Loucy (cell line): ENCODE results near the gene PPIF.

Source experiments
- H2AFZ ChIP-seq: fragments of 200-600 bp; sonication (generic); 2 replicates; pipeline ENCODE4 v1.6.0; 2016; ENCODE audit warnings: antibody characterized with exemption, mild to moderate bottlenecking, low read length, moderate library complexity
- H3F3A ChIP-seq: fragments of 200-600 bp; 2 replicates; pipeline ENCODE4 v1.6.0; 2016; ENCODE audit warnings: antibody characterized with exemption, low read depth, mild to moderate bottlenecking
- H3K27me3 ChIP-seq: fragments of 200-600 bp; sonication (generic); 2 replicates; pipeline ENCODE4 v1.6.1; 2014; ENCODE audit warnings: low read length, mild to moderate bottlenecking; ENCODE audit not compliant: insufficient read depth, poor library complexity, severe bottlenecking
- H3K36me3 ChIP-seq: fragments of 200-600 bp; sonication (generic); 2 replicates; pipeline ENCODE4 v1.6.1; 2016; ENCODE audit warnings: low read length; ENCODE audit not compliant: insufficient read depth
- H3K4me1 ChIP-seq: fragments of 200-600 bp; sonication (generic); 2 replicates; pipeline ENCODE4 v1.5.1; 2014; ENCODE audit warnings: low read length, mild to moderate bottlenecking; ENCODE audit not compliant: insufficient read depth, poor library complexity, severe bottlenecking
- H3K4me2 ChIP-seq: fragments of 200-600 bp; sonication (generic); 2 replicates; pipeline ENCODE4 v1.6.0; 2014; ENCODE audit warnings: antibody characterized with exemption, low read length, low read depth, mild to moderate bottlenecking; ENCODE audit not compliant: poor library complexity, severe bottlenecking
- H3K4me3 ChIP-seq: fragments of 200-600 bp; sonication (generic); 2 replicates; pipeline ENCODE4 v1.5.1; 2014; ENCODE audit warnings: low read length, mild to moderate bottlenecking, mixed read lengths; ENCODE audit not compliant: poor library complexity, severe bottlenecking
- H3K79me2 ChIP-seq: fragments of 200-600 bp; sonication (generic); 2 replicates; pipeline ENCODE4 v1.6.1; 2014; ENCODE audit warnings: low read length; ENCODE audit not compliant: insufficient read depth
- H3K9ac ChIP-seq: fragments of 200-600 bp; sonication (generic); 2 replicates; pipeline ENCODE4 v1.6.0; 2014; ENCODE audit warnings: mild to moderate bottlenecking, low read depth, low read length, moderate library complexity; ENCODE audit not compliant: poor library complexity, severe bottlenecking
- H3K9me2 ChIP-seq: fragments of 200-600 bp; sonication (generic); replicated peaks from 2 replicates; pipeline ENCODE4 v1.6.1; 2016; ENCODE audit warnings: low read depth, low read length, mixed read lengths
- H3K9me3 ChIP-seq: fragments of 200-600 bp; sonication (generic); 2 replicates; pipeline ENCODE4 v1.6.1; 2014; ENCODE audit warnings: mild to moderate bottlenecking, antibody characterized with exemption, low read length, low read depth; ENCODE audit not compliant: insufficient read depth
- H4K20me1 ChIP-seq: fragments of 200-600 bp; sonication (generic); 2 replicates; pipeline ENCODE4 v1.6.0; 2014; ENCODE audit warnings: antibody characterized with exemption, low read length, mild to moderate bottlenecking; ENCODE audit not compliant: insufficient read depth, poor library complexity, severe bottlenecking
- EZH2phosphoT487 ChIP-seq: fragments of 200-600 bp; IDR thresholded peaks from 2 replicates; pipeline ENCODE4 v1.6.1; 2018; ENCODE audit warnings: antibody characterized with exemption, mild to moderate bottlenecking, moderate library complexity, borderline replicate concordance
- TF ChIP-seq, protein P1 (sequence below): fragments of 200-600 bp; sonication (generic); conservative IDR thresholded peaks from 2 replicates; pipeline ENCODE4 v1.5.1; 2014; ENCODE audit warnings: mild to moderate bottlenecking, antibody characterized with exemption, low read length

The PPIF gene

GRCh38 chr10:79311581-79312407 is 35.5 kb upstream of the PPIF start:
- Histone ChIP-seq H3K9me3 (no peaks in the 10 kb centered on the region), H3F3A (no peaks in the 10 kb centered on the region; the same call in 1 of the 2 replicates), H3K4me1 (peaks cover 13% of the 10 kb centered on the region), H3K4me3 (no peak overlapping the region), H3K36me3 (peaks cover 63% of the 10 kb centered on the region; the same call in 1 of the 2 replicates), H3K9me2 (no peaks in the 10 kb centered on the region), H3K4me2 (no peak overlapping the region), H2AFZ (no peak overlapping the region), H3K9ac (no peak overlapping the region), H3K79me2 (no peaks in the 10 kb centered on the region), H3K27me3 (no peaks in the 10 kb centered on the region), H4K20me1 (no peaks in the 10 kb centered on the region)
- TF ChIP-seq, protein P1, sequence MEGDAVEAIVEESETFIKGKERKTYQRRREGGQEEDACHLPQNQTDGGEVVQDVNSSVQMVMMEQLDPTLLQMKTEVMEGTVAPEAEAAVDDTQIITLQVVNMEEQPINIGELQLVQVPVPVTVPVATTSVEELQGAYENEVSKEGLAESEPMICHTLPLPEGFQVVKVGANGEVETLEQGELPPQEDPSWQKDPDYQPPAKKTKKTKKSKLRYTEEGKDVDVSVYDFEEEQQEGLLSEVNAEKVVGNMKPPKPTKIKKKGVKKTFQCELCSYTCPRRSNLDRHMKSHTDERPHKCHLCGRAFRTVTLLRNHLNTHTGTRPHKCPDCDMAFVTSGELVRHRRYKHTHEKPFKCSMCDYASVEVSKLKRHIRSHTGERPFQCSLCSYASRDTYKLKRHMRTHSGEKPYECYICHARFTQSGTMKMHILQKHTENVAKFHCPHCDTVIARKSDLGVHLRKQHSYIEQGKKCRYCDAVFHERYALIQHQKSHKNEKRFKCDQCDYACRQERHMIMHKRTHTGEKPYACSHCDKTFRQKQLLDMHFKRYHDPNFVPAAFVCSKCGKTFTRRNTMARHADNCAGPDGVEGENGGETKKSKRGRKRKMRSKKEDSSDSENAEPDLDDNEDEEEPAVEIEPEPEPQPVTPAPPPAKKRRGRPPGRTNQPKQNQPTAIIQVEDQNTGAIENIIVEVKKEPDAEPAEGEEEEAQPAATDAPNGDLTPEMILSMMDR, result no peak
- TF ChIP-seq EZH2phosphoT487, result no peak

DNA sequence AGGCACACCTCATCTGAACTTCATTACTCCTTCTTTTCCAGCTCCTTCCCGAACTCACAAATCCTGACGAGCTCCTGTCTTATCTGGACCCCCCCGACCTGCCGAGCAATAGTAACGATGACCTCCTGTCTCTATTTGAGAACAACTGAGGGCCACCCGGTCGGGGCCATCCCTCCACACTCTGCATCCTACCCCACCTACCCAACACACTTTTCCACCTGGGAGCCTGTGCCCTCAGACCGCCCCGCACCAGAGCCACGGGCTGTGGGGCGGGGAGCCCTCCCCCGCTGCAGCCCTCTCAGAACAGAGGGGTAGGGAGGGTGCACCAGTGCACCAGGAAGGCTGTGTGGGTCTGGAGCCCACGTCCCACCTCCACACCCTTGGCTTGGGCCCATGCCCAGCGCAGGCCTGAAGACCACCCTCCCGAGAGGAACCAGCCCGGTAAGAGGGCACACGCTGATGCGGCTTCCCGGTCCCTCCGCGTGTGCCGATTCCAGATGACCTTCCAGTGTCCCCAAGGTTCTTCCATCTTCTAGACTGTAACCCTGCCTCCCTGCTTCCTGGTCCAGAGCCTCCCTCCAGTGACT is 34.6 kb upstream of the PPIF start:
- no peak overlapping the region for H3K9ac ChIP-seq
- H3K9me2 ChIP-seq, result no peaks in the 10 kb centered on the region
- peaks cover 21% of the 10 kb centered on the region for H3K4me1 ChIP-seq
- no peaks in the 10 kb centered on the region; the same call in 1 of the 2 replicates for H3F3A ChIP-seq
- no peaks in the 10 kb centered on the region for H3K79me2 ChIP-seq
- no peak overlapping the region for H3K4me2 ChIP-seq
- no peaks in the 10 kb centered on the region for H3K27me3 ChIP-seq
- H3K4me3 ChIP-seq, result no peak overlapping the region
- H3K9me3 ChIP-seq, result no peaks in the 10 kb centered on the region
- no peaks in the 10 kb centered on the region for H4K20me1 ChIP-seq
- TF ChIP-seq, protein P1, result no peak
- TF ChIP-seq EZH2phosphoT487, result no peak
- H3K36me3 ChIP-seq, result peaks cover 54% of the 10 kb centered on the region; the same call in 1 of the 2 replicates
- no peak overlapping the region for H2AFZ ChIP-seq

DNA sequence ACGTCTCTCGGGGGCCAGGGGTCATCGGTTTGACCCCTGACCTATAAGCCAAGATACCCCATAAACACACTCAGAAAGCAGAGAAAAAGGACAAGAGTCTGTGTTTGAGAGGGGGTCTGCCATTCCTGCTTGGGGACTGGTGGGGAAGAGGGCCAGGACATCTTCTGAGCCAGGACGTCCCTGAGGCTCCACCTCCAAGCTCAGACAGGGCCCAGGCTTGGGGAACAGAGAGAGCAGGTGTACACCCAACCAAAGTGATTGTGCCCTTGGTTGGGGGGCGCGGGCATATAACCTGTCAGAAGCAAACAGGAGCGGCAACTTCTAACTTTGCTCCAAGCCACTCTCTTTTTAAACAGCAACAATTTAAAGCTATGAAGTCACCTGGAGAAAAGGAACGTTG is 33.9 kb upstream of the PPIF start:
- Histone ChIP-seq H3K4me3 (no peak overlapping the region), H4K20me1 (no peaks in the 10 kb centered on the region), H3K27me3 (no peaks in the 10 kb centered on the region), H2AFZ (no peak overlapping the region), H3K4me1 (peaks cover 27% of the 10 kb centered on the region), H3K4me2 (no peak overlapping the region), H3K9ac (no peak overlapping the region), H3K9me3 (no peaks in the 10 kb centered on the region), H3K9me2 (no peaks in the 10 kb centered on the region), H3K79me2 (no peaks in the 10 kb centered on the region), H3K36me3 (peaks cover 48% of the 10 kb centered on the region; the same call in 1 of the 2 replicates), H3F3A (no peaks in the 10 kb centered on the region; the same call in 1 of the 2 replicates)
- TF ChIP-seq, protein P1, result no peak
- TF ChIP-seq EZH2phosphoT487, result no peak
